Fibroblast of skin of left quadriceps (primary cell): Measurements from ENCODE around the gene ASPDH.
A peak's percentile ranks its signal among the peaks of the same experiment; 100 is the strongest.

Experiments used
- DNase-seq, 2 experiments: peaks; one replicate each; pipeline ENCODE4 v3.0.0-alpha.2; 2013; ENCODE audit warnings: low read depth in 2 of 2

ASPDH gene

DNA sequence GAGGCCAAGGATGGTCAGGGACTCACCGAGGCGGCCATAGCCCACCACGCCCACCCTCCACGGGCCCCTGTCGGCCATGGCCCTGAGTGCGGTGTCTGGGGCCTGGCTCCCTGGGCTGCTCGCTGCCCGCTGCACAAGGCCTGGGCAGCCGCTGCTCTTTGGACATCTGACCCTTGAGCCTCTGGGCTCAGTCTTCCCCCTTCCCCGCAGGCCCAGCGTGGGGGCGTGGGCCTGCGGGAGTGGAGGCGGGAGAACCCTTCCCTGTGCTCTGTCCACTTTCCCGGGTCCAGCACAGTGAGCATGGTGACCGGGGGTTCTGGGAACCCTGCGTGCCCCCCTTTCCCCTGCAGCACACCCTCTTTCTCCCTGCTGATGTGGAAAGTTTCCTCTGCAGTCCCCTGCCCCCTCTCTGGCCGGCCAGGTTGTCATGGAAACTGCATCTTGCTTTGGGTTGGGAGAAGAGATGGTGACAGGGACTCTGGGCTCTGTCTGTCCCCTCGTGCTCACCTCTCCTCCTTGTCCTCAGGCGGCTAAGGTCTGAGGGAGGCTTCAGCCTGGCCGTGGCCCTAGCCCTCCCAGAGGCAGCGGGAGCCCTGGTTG lies at the start of gene ASPDH:
Gene ASPDH, minus strand, starts transcription at position 168 of the 600 bp plus-strand sequence. Its CDS starts 90 bp downstream, at position 78.
- DNase-seq = no peak

- no peak for DNase-seq
These were observed 49.3 kb upstream of the ASPDH start for GRCh38 chr19:50562996-50563395.

DNA sequence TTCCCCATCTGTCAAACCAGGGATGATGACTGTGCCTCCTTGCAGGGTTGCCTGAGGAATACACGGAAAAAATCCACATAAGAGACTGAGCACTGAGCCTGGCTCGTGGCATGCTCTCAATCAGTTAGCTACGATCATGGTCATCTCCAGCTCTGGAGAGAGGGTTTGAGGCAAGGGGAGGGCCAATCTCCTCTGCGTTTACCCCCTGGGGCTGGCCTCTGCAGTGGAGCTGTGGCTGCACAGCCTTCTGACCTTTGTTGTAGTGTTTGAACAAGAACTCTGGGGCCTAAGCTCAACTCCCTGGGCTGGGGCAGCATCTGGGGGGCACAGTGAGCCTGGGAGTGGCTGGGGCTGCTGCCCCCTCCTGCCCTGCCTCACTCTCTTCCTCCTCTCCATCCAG lies 48.6 kb upstream of the ASPDH start:
- DNase-seq = no peak

- DNase-seq = no peak
These were observed 45.9 kb upstream of the ASPDH start for GRCh38 chr19:50559636-50560035.

DNA sequence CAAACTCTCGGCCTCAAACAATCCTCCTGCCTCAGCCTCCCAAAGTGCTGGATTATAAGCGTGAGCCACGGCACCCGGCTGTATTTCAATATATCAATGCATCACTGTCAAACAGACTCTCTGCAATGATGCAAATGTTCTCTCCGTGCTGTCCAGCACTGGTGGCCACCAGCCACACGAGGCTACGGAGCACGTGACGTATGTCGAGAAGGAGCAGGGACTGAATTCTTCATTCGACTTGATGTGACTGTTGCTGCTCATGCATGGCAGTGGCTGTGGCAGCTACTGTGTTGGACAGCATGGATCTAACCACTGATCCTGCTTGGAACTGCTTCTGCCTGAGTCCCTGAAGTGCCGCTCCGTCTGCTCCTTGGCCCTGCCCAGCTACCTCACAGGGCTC lies 44.7 kb upstream of the ASPDH start:
- DNase-seq = no peak

DNA sequence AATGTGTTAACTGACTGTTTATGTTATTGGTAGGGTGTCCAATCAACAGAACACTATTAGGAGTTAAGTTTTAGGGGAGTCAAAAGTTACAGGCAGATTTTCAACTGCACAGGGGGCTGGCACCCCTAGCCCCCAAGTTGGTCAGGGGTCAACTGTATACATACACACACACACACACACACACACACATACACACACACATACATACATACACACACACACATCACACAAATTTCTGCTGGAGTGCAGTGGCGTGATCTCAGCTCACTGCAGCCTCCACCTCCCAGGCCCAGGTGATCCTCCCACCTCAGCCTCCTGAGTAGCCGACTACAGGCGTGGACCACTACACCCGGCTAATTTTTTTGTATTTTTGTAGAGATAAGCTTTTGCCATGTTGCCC lies 44.3 kb upstream of the ASPDH start:
- DNase-seq = no peak

DNA sequence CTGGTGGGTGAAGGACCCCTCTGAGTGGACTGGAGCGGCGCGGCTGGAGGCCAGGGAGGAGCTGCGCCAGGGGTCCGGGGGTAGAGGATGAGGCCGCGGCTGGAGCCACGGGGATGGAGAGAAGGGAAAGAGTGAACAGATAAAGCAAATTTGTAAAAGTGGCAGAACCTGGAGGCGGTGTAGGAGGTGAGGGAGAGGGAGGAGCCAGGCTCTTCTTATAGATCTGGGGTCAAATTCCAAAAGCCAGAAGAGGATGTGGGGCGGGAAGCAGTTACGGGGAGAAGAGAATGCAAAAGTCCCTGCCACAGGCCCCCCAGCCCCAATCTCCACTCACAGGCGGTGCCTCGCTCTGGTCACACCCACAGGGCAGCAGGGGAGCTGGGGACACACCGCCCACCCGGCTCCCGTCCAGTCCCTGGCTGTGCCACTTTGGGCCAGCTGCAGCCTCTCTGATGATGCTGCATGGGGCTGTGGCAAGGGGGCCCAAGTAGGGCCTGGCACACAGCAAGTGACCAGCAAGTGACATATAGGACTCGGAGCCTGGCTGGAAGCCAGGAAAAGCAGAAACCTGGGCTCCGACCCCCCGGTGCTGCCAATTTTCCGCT lies 43.4 kb upstream of the ASPDH start:
- no peak for DNase-seq

GRCh38 chr19:50556282-50557008 lies 42.7 kb upstream of the ASPDH start:
- DNase-seq = peak; percentile 25 to 34

- no peak for DNase-seq
These were observed 42.0 kb upstream of the ASPDH start for GRCh38 chr19:50555450-50556281.

GRCh38 chr19:50555033-50555432 lies 41.3 kb upstream of the ASPDH start:
- no peak for DNase-seq

GRCh38 chr19:50554212-50554611 lies 40.5 kb upstream of the ASPDH start:
- no peak for DNase-seq

GRCh38 chr19:50553134-50553703 lies 39.5 kb upstream of the ASPDH start:
- no peak for DNase-seq

DNA sequence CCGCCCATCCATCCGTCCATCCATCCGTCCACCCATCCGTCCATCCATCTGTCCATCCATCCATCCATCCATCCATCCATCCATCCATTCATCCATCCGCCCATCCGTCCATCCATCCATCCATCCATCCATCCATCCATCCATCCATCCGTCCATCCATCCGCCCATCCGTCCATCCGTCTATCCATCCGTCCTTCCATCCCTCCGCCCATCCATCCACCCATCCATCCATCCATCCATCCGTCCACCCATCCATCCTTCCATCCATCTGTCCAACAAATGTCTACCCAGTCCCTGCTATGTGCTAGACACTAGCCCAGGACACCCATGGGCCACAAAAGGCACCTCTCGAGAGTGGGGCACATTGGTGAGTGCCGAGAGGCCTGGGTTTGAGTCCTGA lies 38.8 kb upstream of the ASPDH start:
- DNase-seq = no peak

DNA sequence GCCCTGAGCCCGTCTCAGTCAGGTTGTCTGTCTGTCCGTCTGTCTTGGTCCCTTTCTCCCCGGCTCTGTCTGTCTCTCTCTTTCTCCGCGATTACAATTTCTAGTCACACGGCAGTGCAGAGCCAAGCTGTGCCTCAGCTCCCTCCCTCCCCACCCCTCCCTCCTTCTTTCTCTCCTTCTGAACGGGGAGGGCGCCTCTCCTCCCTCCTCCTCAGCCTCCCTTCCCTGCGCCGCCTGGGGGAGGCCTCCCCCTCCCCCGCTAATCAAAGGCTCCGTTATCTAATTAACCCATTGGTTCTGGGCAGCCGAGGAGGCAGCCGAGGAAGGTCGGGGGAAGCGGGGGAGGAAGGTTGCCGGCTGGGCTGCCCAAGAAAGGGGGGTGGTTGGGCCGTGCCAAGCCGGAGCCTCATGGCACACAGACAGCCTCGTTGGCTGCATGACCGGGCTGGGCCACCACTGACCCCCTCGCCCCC lies 38.0 kb upstream of the ASPDH start:
- DNase-seq = no peak

DNA sequence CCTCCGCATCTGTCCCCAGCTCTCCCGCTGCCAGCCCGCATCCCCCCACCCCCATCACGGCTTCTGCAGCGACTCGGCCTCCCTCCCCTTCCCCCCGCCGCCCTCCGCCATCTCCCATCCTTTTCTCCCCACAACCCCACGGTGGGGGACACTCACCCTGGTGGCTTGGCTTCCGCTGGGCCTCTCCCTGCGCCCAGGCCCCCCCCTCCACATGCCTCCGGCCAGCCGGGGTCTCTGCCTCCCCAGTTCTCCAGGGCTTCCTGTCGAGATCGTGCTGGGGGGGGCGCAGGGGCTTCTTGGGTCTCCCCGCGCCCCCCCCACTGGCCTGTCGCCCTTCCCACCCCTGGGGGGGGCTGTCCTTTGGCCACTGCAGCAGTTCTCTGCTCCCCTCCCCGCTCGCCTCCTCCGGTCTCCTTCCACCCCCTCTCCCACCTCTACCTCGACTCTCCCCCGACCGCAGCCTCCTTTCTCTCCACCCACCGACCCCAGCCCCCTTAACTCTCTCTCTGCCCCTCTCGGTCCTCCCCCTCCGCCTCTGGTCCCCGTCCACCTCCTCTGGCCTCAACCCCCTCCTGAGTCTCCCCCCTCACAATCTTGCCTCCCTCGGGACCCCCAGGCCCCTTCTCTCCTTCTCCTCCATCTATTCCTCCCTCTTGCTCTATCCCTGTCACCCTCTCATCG lies 37.5 kb upstream of the ASPDH start:
- no peak for DNase-seq

DNA sequence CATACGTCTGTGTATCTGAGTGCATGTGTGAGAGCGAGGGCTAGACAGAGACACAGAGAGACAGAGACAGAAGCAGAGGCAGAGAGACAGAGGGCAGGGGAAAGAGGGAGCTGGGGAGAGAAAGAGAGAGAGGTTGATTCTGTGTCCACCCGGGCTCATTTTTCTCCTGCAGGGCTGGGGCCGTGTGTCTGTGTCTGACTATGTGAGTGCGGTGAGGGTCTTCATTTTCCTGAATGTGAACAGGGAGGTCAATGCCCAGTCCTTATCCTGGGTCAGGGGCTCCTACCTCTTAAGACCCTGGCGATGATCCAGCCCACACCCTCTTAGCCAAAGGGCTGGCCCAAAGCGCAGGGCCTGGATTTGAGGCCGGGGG lies 36.9 kb upstream of the ASPDH start:
- DNase-seq = no peak

GRCh38 chr19:50549927-50550593 lies 36.3 kb upstream of the ASPDH start:
- no peak for DNase-seq

DNA sequence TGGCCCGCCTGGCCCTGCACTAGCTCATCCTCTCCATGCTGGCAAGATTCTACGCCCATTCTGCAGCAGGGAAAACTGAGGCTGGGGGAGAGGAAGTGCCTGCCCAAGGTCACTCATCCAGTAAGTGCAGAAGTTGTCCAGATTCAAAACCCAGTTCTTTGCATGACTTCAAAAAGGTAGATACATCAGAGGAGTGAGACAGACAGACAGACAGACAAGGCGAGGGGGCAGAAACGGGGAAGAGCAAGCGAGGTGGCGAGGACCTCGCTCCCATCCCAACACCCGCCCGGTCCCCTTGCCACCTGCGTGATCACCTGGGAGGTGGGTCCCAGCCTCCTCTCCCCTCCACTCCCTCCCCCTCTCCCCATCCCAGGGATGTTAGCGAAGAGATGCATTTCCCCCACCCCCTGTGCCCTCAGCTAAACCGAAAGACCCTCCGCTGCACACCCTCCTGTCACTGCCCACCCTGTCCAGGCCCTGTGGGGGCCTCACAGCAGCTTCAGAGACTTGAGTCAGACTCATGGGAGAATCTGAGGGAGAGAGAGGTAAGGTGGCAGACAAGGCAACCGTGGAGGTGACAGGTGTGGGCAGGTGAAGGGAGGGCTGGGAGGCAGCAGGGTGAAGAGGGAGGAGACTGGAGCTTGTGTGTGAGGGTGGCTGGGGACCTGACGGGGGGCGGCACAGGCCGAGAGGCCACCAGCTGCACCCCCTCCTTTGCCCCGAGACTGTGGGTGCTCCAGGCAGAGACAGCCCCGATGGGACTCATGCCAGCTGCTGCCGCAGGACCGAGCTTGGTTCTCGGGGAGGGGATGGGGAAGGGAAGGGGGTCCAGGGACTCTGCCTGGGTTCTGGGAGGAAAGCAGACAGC lies 35.6 kb upstream of the ASPDH start:
- DNase-seq = no peak

DNA sequence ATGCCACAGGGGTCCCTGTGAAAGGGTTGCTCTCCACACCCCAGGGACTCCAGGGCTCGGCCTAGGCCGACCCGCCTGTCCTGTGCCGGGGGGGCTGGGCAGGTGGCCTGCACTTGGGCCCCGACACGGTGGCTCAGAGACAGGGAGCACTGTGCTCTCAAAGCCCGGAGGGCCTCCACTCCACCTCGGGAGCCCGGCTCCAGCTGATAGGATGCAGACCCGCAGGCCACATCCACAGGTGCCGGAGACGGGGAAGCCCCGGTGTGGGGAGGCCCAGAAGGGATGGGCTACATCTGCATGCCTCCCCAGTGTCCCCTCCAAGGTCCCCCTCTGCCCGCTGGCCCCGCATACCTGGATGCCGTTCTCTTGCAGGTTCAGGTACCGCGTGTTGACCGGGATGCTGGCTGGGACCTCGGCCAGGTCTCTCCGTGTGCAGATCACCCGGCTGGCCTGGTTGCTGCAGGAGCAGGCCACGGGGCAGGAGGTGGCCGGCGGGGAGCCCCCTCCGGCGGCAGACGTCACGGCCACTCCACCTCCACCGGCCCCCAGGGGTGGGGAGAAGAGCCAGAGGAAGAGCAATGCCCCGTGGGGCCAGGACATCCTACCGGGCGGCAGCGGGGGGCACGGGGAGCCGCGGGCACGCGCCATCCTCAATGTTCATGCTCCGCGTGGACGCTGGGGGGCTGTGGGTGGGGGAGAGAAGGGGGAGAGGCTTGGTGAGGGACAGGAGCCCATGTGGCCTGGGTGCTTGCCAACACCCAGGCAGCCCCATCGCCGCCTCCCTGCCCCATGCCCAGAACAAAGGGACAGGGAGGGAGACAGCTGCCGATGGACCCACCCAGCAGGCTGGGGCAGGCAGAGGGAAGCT lies 34.7 kb upstream of the ASPDH start:
- DNase-seq = no peak
